GM12864 (cell line): ENCODE results near the gene CEBPA.

ENCODE experiments used
- DNase-seq: peaks from one replicate; pipeline ENCODE4 v3.0.0-alpha.2; 2011; ENCODE audit warnings: low read depth
- H3K4me3 ChIP-seq: 2 replicates; pipeline ENCODE4 v1.5.1; 2011; ENCODE audit warnings: mild to moderate bottlenecking, low read depth, low read length, control low read depth
- TF ChIP-seq, protein P1 (sequence below): IDR thresholded peaks from 2 replicates; pipeline ENCODE4 v1.5.1; 2011; ENCODE audit warnings: low read depth, mild to moderate bottlenecking, moderate library complexity, low read length, control low read depth, inconsistent platforms; ENCODE audit errors: missing control alignments

CEBPA gene

DNA sequence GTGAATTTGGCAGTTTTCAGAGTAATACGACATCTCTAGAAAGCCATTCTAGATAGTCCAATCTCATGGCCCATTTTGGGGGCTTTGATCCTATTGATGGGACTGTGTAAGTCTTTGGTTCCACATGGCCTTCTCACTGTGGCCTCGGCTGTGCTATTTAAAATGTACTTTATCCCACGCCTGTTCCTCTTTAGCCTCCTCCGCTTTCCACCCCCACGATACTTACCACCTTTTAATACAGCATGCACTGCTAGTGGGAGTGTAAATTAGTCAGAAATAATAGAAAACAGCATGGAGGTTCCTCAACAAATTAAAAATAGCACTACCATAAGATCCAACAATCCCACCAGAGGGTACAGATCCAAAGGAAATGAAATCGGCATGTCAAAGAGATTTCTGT is 42.8 kb upstream of the CEBPA start:
- no peak overlapping the region for H3K4me3 ChIP-seq
- TF ChIP-seq, protein P1, sequence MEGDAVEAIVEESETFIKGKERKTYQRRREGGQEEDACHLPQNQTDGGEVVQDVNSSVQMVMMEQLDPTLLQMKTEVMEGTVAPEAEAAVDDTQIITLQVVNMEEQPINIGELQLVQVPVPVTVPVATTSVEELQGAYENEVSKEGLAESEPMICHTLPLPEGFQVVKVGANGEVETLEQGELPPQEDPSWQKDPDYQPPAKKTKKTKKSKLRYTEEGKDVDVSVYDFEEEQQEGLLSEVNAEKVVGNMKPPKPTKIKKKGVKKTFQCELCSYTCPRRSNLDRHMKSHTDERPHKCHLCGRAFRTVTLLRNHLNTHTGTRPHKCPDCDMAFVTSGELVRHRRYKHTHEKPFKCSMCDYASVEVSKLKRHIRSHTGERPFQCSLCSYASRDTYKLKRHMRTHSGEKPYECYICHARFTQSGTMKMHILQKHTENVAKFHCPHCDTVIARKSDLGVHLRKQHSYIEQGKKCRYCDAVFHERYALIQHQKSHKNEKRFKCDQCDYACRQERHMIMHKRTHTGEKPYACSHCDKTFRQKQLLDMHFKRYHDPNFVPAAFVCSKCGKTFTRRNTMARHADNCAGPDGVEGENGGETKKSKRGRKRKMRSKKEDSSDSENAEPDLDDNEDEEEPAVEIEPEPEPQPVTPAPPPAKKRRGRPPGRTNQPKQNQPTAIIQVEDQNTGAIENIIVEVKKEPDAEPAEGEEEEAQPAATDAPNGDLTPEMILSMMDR: no peak
- no peak for DNase-seq

GRCh38 chr19:33344573-33344925 is 42.2 kb upstream of the CEBPA start:
- TF ChIP-seq, protein P1: no peak
- H3K4me3 ChIP-seq: no peak overlapping the region
- no peak for DNase-seq

DNA sequence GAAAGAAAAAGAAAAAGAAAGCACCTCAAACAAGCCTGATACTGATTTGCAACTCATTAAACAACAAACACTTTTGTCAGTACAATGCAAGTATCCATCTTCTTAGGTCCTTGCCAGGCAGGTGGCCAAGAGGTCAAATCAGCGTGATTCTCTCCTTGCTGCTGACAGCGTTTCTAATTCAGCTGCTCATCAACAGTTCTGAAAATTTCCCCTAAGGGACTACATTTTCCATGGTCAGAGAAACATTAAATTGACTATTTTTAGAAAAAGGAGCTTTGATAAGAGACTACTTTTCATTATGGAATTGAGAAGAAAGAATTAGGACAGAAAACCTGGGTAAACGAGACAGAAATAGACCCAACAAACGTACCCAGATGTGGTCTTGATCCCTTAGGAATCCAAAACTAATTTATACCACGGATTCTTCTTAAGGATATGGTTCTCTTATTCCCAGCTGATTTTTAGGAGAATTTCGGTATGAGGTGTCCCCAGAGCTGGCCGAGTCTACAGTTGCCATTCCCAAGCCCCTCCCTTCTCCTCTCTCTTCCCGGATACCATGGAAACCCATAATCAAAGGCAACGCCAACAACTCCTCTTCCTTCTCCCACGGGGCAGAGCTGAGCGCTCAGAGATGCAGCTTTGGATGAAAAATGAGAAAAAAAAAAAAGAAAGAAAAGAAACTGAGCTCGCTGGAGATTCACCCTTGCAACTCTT is 41.7 kb upstream of the CEBPA start:
- DNase-seq: no peak
- TF ChIP-seq, protein P1: no peak
- H3K4me3 ChIP-seq: no peak overlapping the region

GRCh38 chr19:33343301-33343700 is 41.0 kb upstream of the CEBPA start:
- no peak for DNase-seq
- TF ChIP-seq, protein P1: no peak
- H3K4me3 ChIP-seq: no peak overlapping the region

- DNase-seq: no peak
- TF ChIP-seq, protein P1: no peak
- H3K4me3 ChIP-seq: no peak overlapping the region
These were observed 38.7 kb upstream of the CEBPA start for GRCh38 chr19:33340991-33341390.

DNA sequence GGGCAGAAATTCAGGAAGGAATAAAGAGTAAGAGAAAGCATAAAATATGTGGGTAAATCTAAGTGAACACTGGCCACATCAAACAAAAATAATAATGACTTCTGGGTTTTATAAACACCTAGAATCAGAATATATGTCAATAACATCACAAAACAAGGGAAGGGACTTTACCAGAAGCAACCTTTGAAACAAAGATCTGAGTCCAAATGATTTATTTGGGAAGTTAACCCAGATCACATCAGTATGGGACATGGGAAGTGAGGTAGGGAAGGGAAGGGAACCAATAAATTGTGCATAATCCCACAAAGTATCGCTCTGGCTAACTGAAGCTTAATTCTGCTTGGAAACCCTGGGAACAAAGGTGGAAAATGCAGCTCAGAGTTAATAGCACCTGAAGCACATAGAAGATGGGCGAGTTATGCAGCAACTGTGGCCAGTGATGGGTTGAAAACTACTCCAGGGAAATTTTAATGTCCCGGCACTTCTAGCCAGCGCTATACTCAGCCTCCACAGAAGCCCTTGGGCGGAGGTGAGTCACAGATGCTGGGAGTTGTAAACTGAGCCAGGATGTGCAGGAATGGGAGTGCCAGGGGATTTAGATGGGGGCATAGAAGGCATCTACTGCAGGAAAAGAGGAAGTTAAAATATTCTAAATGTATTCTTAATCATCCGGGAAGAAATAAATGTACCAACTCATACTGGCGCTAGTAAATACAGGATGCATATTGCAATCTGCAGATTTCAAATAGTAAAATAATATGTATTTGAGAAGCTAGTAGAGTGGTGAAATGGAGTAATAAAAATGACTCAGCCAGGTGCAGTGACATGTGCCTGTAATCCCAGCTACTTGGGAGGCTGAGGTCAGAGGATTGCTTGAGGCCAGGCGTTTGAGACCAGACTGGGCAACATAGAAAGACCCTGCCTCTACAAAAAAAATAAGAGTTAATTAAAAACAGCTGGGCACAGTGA is 37.0 kb upstream of the CEBPA start:
- no peak for DNase-seq
- TF ChIP-seq, protein P1: no peak
- H3K4me3 ChIP-seq: no peak overlapping the region
